ELR (cell line): ENCODE data around the gene GOLGA2.

ENCODE experiments used
- DNase-seq: peaks from one replicate; pipeline ENCODE4 v3.0.0-alpha.2; 2015; ENCODE audit warnings: low read depth

GOLGA2 gene

GRCh38 chr9:128213746-128214497 is 61.9 kb downstream of the GOLGA2 start:
- DNase-seq, result no peak

GRCh38 chr9:128211981-128212281 is 63.9 kb downstream of the GOLGA2 start:
- no peak for DNase-seq

- peak; percentile 20 for DNase-seq
These were observed 64.4 kb downstream of the GOLGA2 start for GRCh38 chr9:128211186-128211980.

- DNase-seq, result no peak
These were observed 66.7 kb downstream of the GOLGA2 start for GRCh38 chr9:128208946-128209669.

- no peak for DNase-seq
These were observed 67.4 kb downstream of the GOLGA2 start for GRCh38 chr9:128208386-128208785.

- no peak for DNase-seq
These were observed 68.6 kb downstream of the GOLGA2 start for GRCh38 chr9:128206916-128207910.

GRCh38 chr9:128206484-128206883 is 69.3 kb downstream of the GOLGA2 start:
- DNase-seq, result no peak
